Heart left ventricle (tissue), 16 donors: ENCODE measurements around the gene PCDHGA11. TPM values are rescaled to one million over a fixed set of nuclear protein-coding genes. Genes with fewer than 3 reads are reported as not detected.
"Not testable (repeated sequence)": the region's sequence is repeated elsewhere in the genome, so short reads cannot be mapped to it uniquely, and the experiment has no call there.

ENCODE experiments used
- ATAC-seq, 4 donors: fragments of 200-7000 bp; cut with Tn5 transposase; one replicate each; pipeline ENCODE4 v1.9.1; 2020 to 2022; ENCODE audit warnings: moderate library complexity in 4 of 4, mild to moderate bottlenecking in 3 of 4, moderate number of reproducible peaks in 1 of 4
- DNase-seq, 5 donors: peaks; one replicate each; pipeline ENCODE4 v3.0.0-alpha.2; 2020
- H3K27ac ChIP-seq, 12 donors: fragments of 200-600 bp; sonication (generic) in 4 of 12; one replicate each; pipeline versions ENCODE4 v1.5.0 to v1.8.0; 2016 to 2022; ENCODE audit warnings: mild to moderate bottlenecking in 2 of 12
- H3K27me3 ChIP-seq, 9 donors: fragments of 200-600 bp; sonication (generic) in 2 of 9; one replicate each; pipeline versions ENCODE4 v1.5.1 to v1.8.0; 2016 to 2022; ENCODE audit warnings: mild to moderate bottlenecking in 3 of 9
- H3K36me3 ChIP-seq, 9 donors: fragments of 200-600 bp; sonication (generic) in 2 of 9; one replicate each; pipeline versions ENCODE4 v1.5.0 to v1.8.0; 2018 to 2022; ENCODE audit warnings: mild to moderate bottlenecking in 2 of 9
- H3K4me1 ChIP-seq, 12 donors: fragments of 200-600 bp; sonication (generic) in 4 of 12; one replicate each; pipeline versions ENCODE4 v1.5.0 to v1.8.0; 2016 to 2022; ENCODE audit warnings: mild to moderate bottlenecking in 3 of 12
- H3K4me3 ChIP-seq, 12 donors: fragments of 200-600 bp; sonication (generic) in 4 of 12; one replicate each; pipeline versions ENCODE4 v1.5.0 to v1.8.0; 2017 to 2022; ENCODE audit warnings: mild to moderate bottlenecking in 9 of 12, moderate library complexity in 4 of 12
- H3K9me3 ChIP-seq, 12 donors: fragments of 200-600 bp; sonication (generic) in 4 of 12; one replicate each; pipeline versions ENCODE4 v1.5.0 to v1.8.0; 2016 to 2022; ENCODE audit warnings: mild to moderate bottlenecking in 1 of 12
- CTCF ChIP-seq, 12 donors: fragments of 200-600 bp; sonication (generic) in 4 of 12; IDR thresholded peaks; one replicate each; pipeline versions ENCODE4 v1.5.0 to v1.8.0; 2018 to 2022; ENCODE audit warnings: antibody characterized with exemption in 12 of 12, mild to moderate bottlenecking in 5 of 12
- POLR2A ChIP-seq, 2 donors: fragments of 450-650 bp; IDR thresholded peaks; one replicate each; pipeline ENCODE4 v1.6.1; 2017; ENCODE audit warnings: antibody characterized with exemption in 2 of 2, mild to moderate bottlenecking in 2 of 2, moderate library complexity in 2 of 2
- WGBS, 4 donors: extraction: QIAGEN DNeasy Blood & Tissue Kit in 2 of 4; methylation state at CpG; one replicate each; pipeline versions ENCODE4 v1.1.5 to v1.1.7; 2013 to 2018; 5-methylcytosine and 5-hydroxymethylcytosine counted together
- intact Hi-C, 10 donors: fragments of 100-400 bp; cut with DNase I; formaldehyde crosslinking; loops; one replicate each; pipeline versions ENCODE4 v1.11.1 to v1.14.2; 2022
- polyA plus RNA-seq, 2 donors: library from polyadenylated mRNA; stranded (reverse); fragments of 200-250 nt; gene quantifications; one replicate each; pipeline ENCODE4 v1.2.3, GENCODE V29; 2013
- total RNA-seq, 9 donors: library from RNA; depleted of rRNA in 2 of 9; stranded (reverse); fragments of >200 nt in 2 of 9; fragmentation: NEBNext Ultra II Directional in 3 of 9; extraction: Animal tissue kit (Norgen Biotek cat#: 25700) in 3 of 9; gene quantifications; one replicate each; pipeline versions ENCODE4 v1.1.0 to v1.2.4, GENCODE V29; 2016 to 2023
- donor health status: ischemic (EF 13 %, LVEDD 7.1; RV severe dilation, severe dysfunction).
- donor health status: healthy with polysubstance abuse.
- donor health status: DM: no; HTN: yes; CAD: no.
- donor health status: DM: no; HTN: no; CAD: no.
- donor health status: ischemic (EF 25% LVEDD 6.9; RV normal size, moderate dysfunction).
- donor health status: ischemic (EF 25% LVEDD 5.7; RV mildly dilated, moderate dysfunction).
- donor health status: healthy.
- donor health status: DM: yes; HTN: yes; CAD: no.
- donor health status: ischemic (EF 35%, LVEDD 5.7; RV mildly dilated, moderate dysfunction).
- donor health status: nonischemic (EF 11% LVEDD 7.7; RV severe dilation, severe dysfunction).
- donor health status: DM: yes; HTN: yes; CAD: no.
- donor health status: PGD.
- donor health status: ischemic (EF 29% LVEDD 5.4; RV normal size, mild dysfunction).
- donor health status: nonischemic (EF 23%, LVEDD 6.1; RV moderate dilation, normal function).

The PCDHGA11 gene
- total and polyA plus RNA-seq, 11 donors, result 1.8 to 9.0 (median 5.0) TPM

- H3K9me3 ChIP-seq, result peaks cover 0 to 97% (median 62%) of the 10 kb centered on the region in 12 donors
- no peak within 1 kb of the TSS for H3K27ac ChIP-seq
- TF ChIP-seq POLR2A (IDR thresholded peaks at IDR 0.05) (no peak), CTCF (IDR thresholded peaks at IDR 0.05) (peak in 8 of 12 donors; percentile 9 to 32 (median 18))
- 33 to 49% (median 40%) methylated on average over 26 to 27 of the region's 27 CpGs for WGBS, 4 donors
- ATAC-seq (no peak), DNase-seq (no peak)
- H3K4me1 ChIP-seq, result peaks cover 0 to 13% (median 0%) of the 10 kb centered on the region in 12 donors
- H3K4me3 ChIP-seq, result peak within 1 kb of the TSS in 9 of 12 donors; percentile 11 to 35 (median 23)
- intact Hi-C loops, result loop anchor here in 2 of 10 donors (10.0 kb wide), 2 partner anchors 58 to 158 kb away; partner anchors contain the start of genes PCDHB15 (in 1 of the 2) and PCDHGA3 (in 1 of the 2)
- H3K27me3 ChIP-seq, result peaks cover 0 to 46% (median 0%) of the 10 kb centered on the region in 9 donors
- peaks cover 0 to 4% (median 0%) of the 10 kb centered on the region in 9 donors for H3K36me3 ChIP-seq
Observed at GRCh38 chr5:141402553-141403243, 18.2 kb upstream of the PCDHGA11 start, which contains the start of gene PCDHGA9. TSS of gene PCDHGA9 (plus strand) at chr5:141402778. CDS start at chr5:141402953, 175 bp downstream.

GRCh38 chr5:141403387-141403786, 17.5 kb upstream of the PCDHGA11 start:
- peaks cover 0 to 100% (median 65%) of the 10 kb centered on the region in 12 donors for H3K9me3 ChIP-seq
- peaks cover 0 to 4% (median 0%) of the 10 kb centered on the region in 9 donors for H3K36me3 ChIP-seq
- peak overlapping the region in 3 of 12 donors; percentile 22 to 35 (median 24) for H3K4me3 ChIP-seq
- ATAC-seq (no peak), DNase-seq (no peak)
- TF ChIP-seq CTCF (IDR thresholded peaks at IDR 0.05) (no peak), POLR2A (IDR thresholded peaks at IDR 0.05) (no peak)
- whole genome bisulfite sequencing, 4 donors, result 40 to 59% (median 48%) methylated on average over 22 of the region's 22 CpGs
- H3K27me3 ChIP-seq, result peaks cover 0 to 52% (median 0%) of the 10 kb centered on the region in 9 donors
- intact Hi-C loops, result loop anchor here in 2 of 10 donors (10.0 kb wide), 2 partner anchors 59 to 159 kb away; partner anchors contain the start of genes PCDHB15 (in 1 of the 2) and PCDHGA3 (in 1 of the 2)
- H3K4me1 ChIP-seq, result peaks cover 0 to 13% (median 0%) of the 10 kb centered on the region in 12 donors
- no peak overlapping the region for H3K27ac ChIP-seq

GRCh38 chr5:141407790-141408505, 12.9 kb upstream of the PCDHGA11 start, which contains the start of gene PCDHGB6:
TSS of gene PCDHGB6 (plus strand) at chr5:141408021. CDS start at chr5:141408203, 182 bp downstream.
- Histone ChIP-seq H3K9me3 (peaks cover 0 to 100% (median 64%) of the 10 kb centered on the region in 12 donors), H3K36me3 (peaks cover 0 to 19% (median 0%) of the 10 kb centered on the region in 9 donors), H3K4me3 (peak within 1 kb of the TSS in 11 of 12 donors; percentile 6 to 50 (median 40)), H3K27me3 (peaks cover 0 to 73% (median 0%) of the 10 kb centered on the region in 9 donors), H3K27ac (peak within 1 kb of the TSS in 7 of 12 donors; percentile 31 to 62 (median 54))
- H3K4me1 ChIP-seq, result not testable (repeated sequence)
- peak; percentile 37 to 69 (median 57) for TF ChIP-seq CTCF (IDR thresholded peaks at IDR 0.05)
- DNase-seq, result peak in 4 of 5 donors; percentile 53 to 74 (median 67)
- 15 to 24% (median 19%) methylated on average over 37 to 51 of the region's 51 CpGs for WGBS, 4 donors
- intact Hi-C loops, result loop anchor here in 3 of 10 donors (5.0 to 10.0 kb wide), 3 partner anchors 63 to 163 kb away; partner anchors contain the start of genes PCDHB15 (in 1 of the 3) and PCDHGA3 (in 1 of the 3)
- peak; percentile 57 to 90 (median 84) for ATAC-seq
